NCI-H446 (cell line): ENCODE data around the gene TYROBP.
"Not testable (repeated sequence)": the region's sequence is repeated elsewhere in the genome, so short reads cannot be mapped to it uniquely, and the experiment has no call there.

Experiments used
- DNase-seq, 2 experiments: peaks; one replicate each; lab custom pipeline; 2025; lab: John Stamatoyannopoulos, UW

The TYROBP gene

DNA sequence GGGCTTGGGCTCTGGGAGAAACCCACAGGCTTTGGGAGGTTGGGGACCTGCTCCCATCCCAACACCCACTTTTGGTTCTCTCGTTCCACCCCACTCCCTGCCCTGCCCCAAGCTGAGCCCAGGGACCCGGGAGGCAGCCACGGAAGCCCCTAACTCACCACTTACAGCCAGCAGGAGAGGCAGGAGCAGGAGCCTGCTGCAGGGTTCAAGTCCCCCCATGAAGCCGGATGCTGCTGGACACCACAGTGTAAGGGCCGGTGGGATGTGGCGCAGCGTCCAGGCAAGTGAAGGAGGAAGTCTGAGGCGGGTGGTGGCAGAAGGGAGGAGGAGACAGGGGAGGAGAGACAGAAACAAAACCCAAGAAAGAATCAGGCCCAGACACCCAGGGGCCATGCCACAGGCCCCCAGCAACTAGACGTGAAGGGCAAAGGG, at the start of gene TYROBP:
TSS of gene TYROBP (minus strand) at position 286 of the 432 bp plus-strand sequence. CDS start at position 219, 67 bp downstream.
- no peak for DNase-seq

GRCh38 chr19:35957411-35957810, 49.3 kb upstream of the TYROBP start:
- DNase-seq: not testable (repeated sequence)

DNA sequence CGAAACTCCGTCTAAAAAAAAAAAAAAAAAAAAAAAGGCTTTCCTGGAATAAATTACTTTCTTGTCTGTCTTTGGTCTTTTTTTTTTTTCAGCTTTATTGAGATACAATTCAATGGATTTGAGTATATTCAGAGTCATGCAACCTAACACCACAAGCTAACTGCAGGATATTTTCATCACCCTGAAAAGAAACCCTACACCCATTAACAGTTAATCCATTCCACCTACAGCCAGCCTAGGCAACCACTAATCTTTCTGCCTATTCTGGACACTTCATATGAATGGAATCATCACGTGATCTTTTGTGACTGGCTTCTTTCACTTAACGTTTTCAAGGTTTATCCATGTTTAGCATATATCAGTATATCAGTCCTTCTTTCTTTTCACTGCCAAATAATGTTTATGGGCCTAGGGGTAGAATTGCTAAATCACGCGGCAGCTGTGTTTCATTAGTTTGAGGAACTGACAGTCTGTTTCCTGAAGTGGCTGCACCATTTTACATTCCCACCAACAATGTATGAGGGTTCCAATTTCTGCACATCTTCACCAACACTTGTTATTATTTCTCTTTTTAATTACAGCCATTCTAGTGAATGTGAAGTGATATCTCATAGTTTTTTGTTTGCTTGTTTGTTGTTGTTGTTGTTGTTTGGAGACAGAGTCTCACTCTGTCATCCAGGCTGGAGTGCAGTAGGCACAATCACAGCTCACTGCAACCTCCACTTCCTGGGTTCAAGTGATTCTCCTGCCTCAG, 48.0 kb upstream of the TYROBP start:
- no peak for DNase-seq

DNA sequence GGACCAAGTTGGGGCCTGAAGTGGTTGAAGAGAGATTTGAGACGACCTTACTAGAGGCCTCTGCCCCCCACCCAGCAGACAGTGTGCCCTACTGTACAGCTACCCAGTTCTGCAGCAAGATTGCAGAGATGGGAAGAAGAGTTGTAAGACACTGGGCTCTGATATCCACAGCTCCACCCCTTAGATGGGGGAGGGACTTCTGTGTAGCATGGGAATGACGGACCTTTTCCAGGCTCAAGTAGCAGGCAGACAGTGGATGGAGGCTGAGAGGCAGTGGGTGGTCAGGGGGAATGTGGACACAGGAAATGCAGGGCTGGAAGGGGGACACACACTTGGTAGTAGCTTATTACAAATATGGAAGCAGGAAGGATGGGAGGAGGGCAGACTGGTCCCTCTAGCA, 41.0 kb upstream of the TYROBP start:
- DNase-seq: no peak

DNA sequence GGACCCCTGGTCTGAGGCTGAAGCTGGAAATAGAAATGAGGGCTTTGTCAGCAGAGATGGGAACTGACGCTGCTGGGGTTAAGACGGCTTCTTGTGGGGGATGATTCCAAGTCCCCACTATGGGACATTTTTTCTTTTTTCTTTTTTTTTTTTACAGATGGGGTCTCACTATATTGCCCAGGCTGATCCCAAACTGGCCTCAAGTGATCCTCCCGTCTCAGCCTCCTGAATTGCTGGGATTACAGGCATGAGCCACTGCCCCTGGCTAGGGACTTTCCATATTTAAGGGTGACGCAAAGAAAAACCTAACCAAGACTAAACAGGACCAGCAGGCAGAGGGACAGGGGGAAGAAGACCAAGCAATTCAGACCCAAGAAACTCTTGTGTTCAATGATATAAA, 38.1 kb upstream of the TYROBP start:
- DNase-seq: no peak

DNA sequence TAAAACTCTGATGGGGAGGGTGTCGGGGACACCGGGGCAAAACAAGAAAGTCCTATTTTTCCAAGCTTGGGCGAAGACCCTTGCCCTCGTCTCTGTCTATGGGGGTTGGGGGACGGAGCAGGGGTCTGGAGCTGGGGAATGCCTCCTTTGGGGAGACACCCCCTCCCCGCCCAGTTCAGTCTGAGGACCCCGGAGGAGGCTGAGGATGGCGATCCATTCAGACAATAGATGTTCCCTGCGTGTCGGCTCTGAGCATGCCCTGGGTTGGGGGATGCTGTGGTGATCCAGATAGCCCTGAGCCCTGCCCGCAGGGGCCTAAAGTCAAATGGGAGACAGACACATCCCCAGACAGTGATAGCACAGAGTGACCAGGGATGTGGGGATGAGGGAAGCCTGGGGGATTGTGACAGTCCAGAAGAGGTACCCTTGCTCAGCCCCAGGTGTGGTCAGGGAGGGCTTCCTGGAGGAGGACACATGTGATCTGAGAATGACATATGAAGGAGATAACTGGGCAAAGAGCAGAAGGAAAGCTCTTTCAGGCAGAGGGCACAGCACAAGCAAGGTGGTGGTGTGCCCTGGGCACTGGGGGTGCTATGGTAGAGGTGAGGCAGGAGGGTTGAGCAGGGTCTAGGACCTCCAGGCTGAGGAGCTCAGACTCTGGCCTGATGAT, 37.2 kb upstream of the TYROBP start:
- no peak for DNase-seq

- DNase-seq: no peak
These were observed 36.5 kb upstream of the TYROBP start for GRCh38 chr19:35944556-35944955.

DNA sequence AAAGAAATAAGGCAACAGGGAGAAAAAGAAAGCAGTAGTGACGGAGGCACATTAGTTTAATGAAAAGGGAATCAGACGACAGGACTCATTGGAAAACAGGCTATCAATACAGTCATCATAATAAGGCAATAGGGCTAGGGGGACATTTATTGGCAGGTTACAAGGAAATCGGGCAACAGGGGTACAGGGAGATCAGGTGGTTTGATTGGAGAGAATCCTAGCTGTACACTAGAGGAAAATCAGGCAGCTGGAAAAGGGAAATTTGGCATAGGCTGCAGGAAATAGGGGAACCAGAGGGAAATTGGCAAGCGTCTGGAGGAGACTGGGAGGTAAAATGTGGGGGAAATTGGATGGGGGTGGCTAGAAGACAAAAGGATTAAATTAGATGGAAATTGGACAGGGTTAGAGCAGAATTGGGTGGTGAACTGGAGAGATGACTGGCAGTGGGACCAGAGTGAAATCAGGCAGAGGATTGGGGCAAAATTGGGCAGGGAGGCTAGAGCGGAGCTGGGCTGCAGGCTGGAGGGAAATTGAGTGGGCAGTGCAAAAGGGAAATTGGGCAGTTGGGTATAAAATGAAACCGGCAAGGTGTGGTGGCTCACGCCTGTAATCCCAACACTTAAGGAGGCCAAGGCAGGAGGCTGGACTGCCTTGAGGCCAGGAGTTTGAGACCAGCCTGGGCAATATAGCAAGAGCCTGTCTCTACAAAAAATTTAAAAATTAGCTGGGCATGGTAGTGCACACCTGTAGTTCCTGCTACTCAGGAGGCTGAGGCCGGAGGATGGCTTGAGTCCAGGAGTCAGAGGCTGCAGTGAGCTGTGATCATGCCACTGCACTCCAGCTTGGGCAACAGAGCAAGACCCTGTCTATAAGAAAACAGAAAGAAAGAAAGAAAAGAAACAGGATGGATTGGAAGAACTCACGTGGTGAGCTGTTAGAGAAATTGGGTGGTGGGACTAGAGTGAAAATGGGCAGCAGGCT, 35.5 kb upstream of the TYROBP start:
- DNase-seq: no peak

GRCh38 chr19:35942235-35942634, 34.1 kb upstream of the TYROBP start:
- no peak for DNase-seq

DNA sequence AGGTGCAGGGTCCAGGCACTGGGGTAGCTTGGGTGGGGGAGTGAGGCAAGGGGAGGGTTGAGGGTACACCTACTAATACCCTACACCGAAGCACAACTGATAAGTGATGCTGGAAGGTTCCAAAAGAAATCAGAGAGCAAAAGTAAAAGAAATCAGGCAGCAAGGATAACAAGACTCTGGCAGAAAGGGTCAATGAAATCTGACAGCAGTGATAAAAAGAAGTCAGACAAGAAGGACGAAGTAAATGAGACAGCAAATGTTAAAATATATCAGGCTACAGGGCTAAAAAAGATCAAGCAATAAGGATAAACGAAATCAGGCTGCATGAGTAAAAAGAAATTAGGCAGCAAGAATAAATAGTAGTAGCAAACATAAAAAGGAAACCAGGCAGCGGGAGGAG, 32.7 kb upstream of the TYROBP start:
- DNase-seq: no peak

DNA sequence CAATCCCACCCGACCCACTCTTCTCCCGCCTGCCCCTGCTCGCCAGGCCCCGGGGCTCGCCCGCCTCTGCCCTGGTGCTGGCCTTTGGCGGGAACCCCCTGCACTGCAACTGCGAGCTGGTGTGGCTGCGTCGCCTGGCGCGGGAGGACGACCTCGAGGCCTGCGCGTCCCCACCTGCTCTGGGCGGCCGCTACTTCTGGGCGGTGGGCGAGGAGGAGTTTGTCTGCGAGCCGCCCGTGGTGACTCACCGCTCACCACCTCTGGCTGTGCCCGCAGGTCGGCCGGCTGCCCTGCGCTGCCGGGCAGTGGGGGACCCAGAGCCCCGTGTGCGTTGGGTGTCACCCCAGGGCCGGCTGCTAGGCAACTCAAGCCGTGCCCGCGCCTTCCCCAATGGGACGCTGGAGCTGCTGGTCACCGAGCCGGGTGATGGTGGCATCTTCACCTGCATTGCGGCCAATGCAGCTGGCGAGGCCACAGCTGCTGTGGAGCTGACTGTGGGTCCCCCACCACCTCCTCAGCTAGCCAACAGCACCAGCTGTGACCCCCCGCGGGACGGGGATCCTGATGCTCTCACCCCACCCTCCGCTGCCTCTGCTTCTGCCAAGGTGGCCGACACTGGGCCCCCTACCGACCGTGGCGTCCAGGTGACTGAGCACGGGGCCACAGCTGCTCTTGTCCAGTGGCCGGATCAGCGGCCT, 32.1 kb upstream of the TYROBP start:
- DNase-seq: no peak

GRCh38 chr19:35939307-35940077, 31.4 kb upstream of the TYROBP start:
- no peak for DNase-seq

GRCh38 chr19:35938282-35939224, 30.5 kb upstream of the TYROBP start:
- DNase-seq: no peak

- no peak for DNase-seq
These were observed 29.5 kb upstream of the TYROBP start for GRCh38 chr19:35937345-35938281.

DNA sequence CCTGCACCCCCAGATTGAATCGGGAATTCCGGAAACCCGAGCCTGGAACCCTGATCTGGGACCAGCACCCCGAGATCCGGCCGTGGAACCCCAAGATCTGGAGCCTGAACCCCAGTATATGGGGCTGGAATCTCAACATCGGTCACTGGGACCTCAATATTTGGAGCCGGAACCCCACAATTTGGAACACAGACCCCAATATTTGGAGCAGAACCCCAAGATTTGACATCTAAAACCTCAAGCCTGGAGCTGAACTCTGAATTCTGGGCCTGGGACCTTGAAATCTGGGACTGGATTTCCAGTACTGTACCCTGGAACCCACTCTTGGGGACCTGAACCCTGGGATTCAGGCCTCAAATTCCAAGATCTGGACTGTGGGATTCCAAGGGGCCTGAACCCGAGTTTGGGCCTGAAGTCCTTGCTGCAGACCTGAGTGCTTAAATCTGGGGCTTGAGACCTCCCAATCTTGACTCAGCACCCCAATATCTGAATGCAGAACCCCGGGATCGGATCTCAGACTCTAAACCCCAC, 28.7 kb upstream of the TYROBP start:
- DNase-seq: no peak

GRCh38 chr19:35935911-35936737, 28.0 kb upstream of the TYROBP start, which contains the start of gene LRFN3:
Gene LRFN3 (plus strand): TSS chr19:35936374. CDS start chr19:35939426, 3,052 bp downstream.
- peak; percentile 56 to 89 for DNase-seq

GRCh38 chr19:35932291-35932936, 24.3 kb upstream of the TYROBP start:
- no peak for DNase-seq
